ENCODE results near the gene EPHA2.
A peak's percentile ranks its signal among the peaks of the same experiment; 100 is the strongest.

EPHA2 gene

DNA sequence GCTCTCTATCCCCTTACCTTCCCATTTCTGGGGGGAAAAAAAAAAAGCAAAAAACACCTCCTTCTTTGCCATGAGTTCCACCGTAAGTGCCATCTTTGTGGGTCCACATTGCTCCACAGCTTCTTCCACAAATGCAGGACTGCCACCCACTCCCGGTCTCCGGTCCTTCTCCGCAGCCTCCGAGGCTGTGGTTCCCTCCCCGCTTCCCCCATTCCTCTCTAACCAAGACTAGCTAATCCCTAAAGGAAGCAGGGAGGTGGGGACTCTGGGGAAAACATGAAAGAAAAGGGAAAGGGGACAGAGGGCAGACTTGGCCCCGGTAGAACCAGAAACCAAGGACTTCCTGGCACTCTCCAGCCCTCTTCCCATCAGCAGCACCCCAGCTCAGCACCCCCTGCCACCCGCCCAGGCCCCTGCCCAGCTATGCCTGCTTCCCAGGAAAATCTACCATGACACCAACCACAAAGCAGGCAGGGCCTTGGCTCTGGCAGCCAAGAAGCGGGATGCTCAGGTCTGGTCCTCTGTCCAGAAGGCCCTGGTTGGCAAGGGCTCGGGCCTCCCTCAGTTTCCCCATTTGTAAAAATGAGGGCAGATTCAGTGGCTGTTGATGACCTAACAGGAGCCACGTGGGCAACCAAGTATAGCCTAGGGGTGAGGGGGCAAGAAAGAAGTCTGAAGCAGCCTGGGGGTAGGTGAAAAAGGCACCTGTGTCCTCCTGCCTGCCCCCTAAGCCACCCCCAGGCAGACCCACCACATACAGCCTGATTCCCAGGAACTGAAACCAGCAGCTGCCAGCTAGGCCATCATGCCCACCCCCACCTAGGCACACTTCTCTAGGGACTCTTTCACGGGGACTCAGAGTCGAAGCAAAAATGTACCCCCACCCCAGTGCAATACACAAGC, 2.5 kb downstream of the EPHA2 start:
- DNase-seq (ENCODE audit: low read depth): no peak
- TF ChIP-seq, protein P1, sequence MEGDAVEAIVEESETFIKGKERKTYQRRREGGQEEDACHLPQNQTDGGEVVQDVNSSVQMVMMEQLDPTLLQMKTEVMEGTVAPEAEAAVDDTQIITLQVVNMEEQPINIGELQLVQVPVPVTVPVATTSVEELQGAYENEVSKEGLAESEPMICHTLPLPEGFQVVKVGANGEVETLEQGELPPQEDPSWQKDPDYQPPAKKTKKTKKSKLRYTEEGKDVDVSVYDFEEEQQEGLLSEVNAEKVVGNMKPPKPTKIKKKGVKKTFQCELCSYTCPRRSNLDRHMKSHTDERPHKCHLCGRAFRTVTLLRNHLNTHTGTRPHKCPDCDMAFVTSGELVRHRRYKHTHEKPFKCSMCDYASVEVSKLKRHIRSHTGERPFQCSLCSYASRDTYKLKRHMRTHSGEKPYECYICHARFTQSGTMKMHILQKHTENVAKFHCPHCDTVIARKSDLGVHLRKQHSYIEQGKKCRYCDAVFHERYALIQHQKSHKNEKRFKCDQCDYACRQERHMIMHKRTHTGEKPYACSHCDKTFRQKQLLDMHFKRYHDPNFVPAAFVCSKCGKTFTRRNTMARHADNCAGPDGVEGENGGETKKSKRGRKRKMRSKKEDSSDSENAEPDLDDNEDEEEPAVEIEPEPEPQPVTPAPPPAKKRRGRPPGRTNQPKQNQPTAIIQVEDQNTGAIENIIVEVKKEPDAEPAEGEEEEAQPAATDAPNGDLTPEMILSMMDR (conservative IDR thresholded peaks at IDR 0.05; ENCODE audit: control insufficient read depth, insufficient read depth, low read depth, low read length): no peak
- H3K4me3 ChIP-seq (ENCODE audit: control insufficient read depth, low read depth, low read length): peak overlapping the region; percentile 70

DNA sequence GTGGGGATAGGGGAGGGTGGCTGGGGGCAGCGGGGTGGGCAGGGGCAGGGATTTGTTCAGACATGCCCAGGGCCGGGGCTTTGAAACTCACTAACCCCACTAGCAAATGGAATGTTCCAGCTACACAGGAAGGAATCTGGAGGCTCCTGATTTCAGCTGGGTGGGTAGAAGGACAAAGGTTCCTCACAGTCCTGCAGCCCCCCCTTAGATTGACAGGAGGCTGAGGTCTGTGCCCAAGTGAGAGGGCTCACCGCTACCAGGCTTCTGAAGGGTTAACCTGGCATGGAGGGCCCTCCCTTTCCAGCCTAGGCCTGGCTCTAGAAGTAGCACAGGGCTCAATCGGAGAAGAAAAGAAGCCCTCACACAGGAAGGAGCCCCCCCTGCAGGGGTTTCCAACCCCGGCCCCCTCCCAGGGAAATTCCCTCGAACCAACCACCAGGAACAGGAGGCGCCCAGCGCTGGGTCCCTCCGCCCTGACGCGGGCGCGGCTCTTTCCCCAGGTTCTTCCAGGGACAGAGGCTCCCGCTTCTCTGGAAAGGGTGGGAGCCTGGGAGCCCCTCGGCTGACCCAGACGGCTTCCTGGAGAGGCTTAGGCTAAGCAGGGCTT, 3.3 kb downstream of the EPHA2 start:
- DNase-seq (ENCODE audit: low read depth): no peak
- no peak overlapping the region for H3K4me3 ChIP-seq (ENCODE audit: control insufficient read depth, low read depth, low read length)
- TF ChIP-seq, protein P1 (conservative IDR thresholded peaks at IDR 0.05; ENCODE audit: control insufficient read depth, insufficient read depth, low read depth, low read length): no peak

DNA sequence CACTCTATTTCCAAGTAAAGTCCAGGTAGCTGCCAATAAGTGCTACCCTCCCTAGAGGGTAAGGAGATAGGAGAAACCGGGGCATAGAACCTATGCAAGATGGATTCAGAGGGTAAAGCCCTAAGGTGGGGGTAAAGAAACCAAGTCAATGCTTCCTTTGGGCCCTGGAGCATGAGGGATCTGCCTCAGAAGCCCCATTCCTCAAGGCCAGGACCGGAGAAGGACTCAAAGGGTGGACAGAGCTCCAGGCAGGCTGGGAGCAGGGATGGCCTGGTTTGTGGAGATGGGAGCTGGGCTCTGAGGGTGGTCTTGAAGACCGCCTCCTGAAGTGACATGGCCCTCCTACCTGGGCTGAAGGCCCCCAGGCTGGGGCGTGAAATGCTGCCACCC, 3.9 kb downstream of the EPHA2 start:
- no peak overlapping the region for H3K4me3 ChIP-seq (ENCODE audit: control insufficient read depth, low read depth, low read length)
- no peak for DNase-seq (ENCODE audit: low read depth)
- TF ChIP-seq, protein P1 (conservative IDR thresholded peaks at IDR 0.05; ENCODE audit: control insufficient read depth, insufficient read depth, low read depth, low read length): no peak

DNA sequence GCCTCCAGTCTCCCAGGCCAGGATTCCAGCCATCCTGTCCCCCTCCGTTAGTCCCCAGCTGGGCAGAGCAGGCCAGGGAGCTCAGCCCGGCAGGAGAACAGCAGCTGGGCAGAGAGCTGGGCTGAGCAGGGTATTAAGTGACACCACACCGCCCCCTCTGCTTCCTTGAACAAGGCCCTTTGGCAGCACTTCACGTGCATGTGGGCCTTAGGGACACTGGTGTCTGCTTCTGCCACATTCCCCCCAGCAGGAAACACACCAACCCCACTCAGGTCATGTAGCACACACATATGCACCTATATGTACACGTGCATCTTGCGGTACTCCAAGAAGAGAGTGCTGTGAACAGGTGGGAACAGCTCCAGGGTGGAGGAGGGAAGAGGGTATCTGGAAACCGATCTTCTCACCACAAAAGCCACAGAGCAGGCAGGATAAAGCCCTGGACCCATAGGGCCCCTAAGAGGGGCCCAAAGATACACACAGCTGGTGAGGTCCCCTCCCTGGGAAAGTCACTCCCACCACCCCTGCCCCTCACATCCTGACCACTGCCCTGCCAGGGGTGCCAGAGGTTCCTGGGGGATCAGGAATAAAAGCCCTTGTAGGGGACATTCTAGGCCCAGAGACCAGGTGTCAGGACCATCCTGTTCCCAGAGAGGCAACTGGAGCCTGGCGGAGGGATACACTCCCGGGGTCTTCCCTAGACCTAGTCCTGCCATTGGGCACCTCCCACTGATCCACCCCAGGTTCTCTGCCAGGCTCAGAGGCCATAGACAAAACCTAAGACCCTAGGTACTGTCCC, 4.5 kb downstream of the EPHA2 start:
- no peak overlapping the region for H3K4me3 ChIP-seq (ENCODE audit: control insufficient read depth, low read depth, low read length)
- no peak for DNase-seq (ENCODE audit: low read depth)
- TF ChIP-seq, protein P1 (conservative IDR thresholded peaks at IDR 0.05; ENCODE audit: control insufficient read depth, insufficient read depth, low read depth, low read length): no peak

DNA sequence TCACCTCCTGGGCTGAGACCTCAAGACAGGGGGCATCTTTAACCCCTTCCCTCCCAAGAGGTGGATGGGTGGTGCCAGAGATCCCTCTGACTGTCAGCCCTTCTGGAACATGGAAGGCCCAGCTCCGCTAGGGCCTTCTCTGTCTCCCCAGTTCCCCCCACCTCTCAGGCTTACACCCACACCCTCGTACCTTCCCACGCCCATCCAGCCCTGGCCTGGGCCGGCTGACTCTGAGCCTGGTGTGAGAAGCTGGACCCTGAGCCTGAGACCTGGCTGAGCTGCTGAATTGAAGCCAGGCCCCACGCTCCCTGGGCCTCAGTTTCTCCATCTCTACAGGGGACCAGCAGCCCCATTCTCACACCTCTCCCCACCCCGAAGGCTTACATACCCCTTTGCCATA, 5.4 kb downstream of the EPHA2 start:
- DNase-seq (ENCODE audit: low read depth): no peak
- TF ChIP-seq, protein P1 (conservative IDR thresholded peaks at IDR 0.05; ENCODE audit: control insufficient read depth, insufficient read depth, low read depth, low read length): no peak
- H3K4me3 ChIP-seq (ENCODE audit: control insufficient read depth, low read depth, low read length): no peak overlapping the region

DNA sequence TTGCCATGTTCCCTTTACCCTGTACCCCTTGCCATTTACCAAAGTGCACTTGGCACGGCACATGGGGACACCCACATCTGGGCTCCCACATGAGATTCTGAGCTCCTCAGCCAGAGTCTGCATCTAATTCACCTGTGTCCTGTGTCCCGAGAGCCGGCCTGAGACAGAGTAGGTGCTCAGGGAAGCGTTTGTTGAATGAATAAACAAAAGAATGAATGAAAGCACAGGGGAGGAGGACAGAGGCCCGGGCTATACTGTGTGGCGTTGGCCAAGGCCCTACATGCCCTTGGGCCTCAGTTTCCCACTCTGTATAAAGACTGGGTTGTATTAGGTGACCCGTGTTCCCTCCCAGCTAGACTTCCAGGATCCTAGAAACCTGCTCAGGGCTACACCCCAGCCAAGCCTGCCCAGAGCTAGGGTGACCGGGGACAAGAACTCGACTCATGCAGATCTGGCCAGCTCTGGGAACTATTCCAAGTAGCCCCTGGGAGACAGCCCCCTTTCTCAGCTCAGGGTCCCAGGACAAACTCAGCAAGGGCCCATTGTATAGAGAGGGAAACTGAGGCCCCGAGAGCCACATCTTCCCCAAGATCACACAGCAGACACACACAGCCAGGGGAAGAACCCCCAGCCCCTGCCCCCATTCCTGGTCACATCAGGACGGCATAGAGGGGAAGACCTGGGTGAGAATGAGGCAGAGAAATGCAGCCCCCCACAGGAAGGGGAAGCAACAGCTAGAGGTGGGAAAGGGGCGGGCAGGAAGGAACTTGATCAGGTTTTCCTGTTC, 6.0 kb downstream of the EPHA2 start:
- TF ChIP-seq, protein P1 (conservative IDR thresholded peaks at IDR 0.05; ENCODE audit: control insufficient read depth, insufficient read depth, low read depth, low read length): no peak
- DNase-seq (ENCODE audit: low read depth): no peak
- no peak overlapping the region for H3K4me3 ChIP-seq (ENCODE audit: control insufficient read depth, low read depth, low read length)

All from fibroblast of mammary gland (primary cell).